ENCODE measurements around the gene KLHL1. TPM values are rescaled to one million over a fixed set of nuclear protein-coding genes. Genes with fewer than 3 reads are reported as not detected.

The KLHL1 gene
- total RNA-seq, 1 experiment from 2014 or later = not detected

DNA sequence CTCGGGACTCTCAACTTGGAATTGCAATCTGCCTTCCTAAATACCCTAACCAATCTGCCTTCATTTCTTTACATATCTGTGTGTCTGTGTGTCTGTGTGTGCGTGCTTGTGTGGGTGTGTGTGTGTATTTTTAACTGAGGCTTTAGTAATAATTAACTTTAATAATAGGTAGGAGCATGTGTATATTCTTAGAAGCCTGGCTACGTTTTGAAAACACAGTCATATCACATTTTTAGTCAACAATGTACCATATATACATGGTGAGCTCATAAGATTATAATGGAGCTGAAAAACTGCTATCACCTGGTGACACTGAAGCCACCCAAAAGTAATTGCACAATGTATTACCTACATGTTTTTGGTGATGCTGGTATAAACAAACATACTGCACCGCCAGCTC, 66.1 kb downstream of the KLHL1 start:
- no peaks in the 10 kb centered on the region for H3K4me1 ChIP-seq (ENCODE audit: control insufficient read depth, insufficient read depth, low read length)
- H3K27me3 ChIP-seq (ENCODE audit: control insufficient read depth, insufficient read depth, low read length) = no peaks in the 10 kb centered on the region
- ChIA-PET POLR2A (no interaction called here), CTCF (no interaction called here)
- H3K27ac ChIP-seq (ENCODE audit: low read length) = no peak overlapping the region
- in situ Hi-C loops (cut with HindIII; ENCODE audit: low pct_unique_long_range_greater_than_20kb, low sequenced_read_pairs) = no loop called here
- DNase-seq (ENCODE audit: low read depth, low spot score) (no peak), ATAC-seq (no peak)
- no peaks in the 10 kb centered on the region for H3K36me3 ChIP-seq (ENCODE audit: control insufficient read depth, insufficient read depth, low read length)
- H3K4me3 ChIP-seq (ENCODE audit: low read depth in 2 of 2, low read length in 2 of 2) = no peak overlapping the region
- intact Hi-C loops (cut with micrococcal nuclease; ENCODE audit: unreplicated experiment) = no loop called here
- TF ChIP-seq, protein P1, sequence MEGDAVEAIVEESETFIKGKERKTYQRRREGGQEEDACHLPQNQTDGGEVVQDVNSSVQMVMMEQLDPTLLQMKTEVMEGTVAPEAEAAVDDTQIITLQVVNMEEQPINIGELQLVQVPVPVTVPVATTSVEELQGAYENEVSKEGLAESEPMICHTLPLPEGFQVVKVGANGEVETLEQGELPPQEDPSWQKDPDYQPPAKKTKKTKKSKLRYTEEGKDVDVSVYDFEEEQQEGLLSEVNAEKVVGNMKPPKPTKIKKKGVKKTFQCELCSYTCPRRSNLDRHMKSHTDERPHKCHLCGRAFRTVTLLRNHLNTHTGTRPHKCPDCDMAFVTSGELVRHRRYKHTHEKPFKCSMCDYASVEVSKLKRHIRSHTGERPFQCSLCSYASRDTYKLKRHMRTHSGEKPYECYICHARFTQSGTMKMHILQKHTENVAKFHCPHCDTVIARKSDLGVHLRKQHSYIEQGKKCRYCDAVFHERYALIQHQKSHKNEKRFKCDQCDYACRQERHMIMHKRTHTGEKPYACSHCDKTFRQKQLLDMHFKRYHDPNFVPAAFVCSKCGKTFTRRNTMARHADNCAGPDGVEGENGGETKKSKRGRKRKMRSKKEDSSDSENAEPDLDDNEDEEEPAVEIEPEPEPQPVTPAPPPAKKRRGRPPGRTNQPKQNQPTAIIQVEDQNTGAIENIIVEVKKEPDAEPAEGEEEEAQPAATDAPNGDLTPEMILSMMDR (IDR thresholded peaks at IDR 0.05) = no peak
- TF ChIP-seq SIN3A (IDR thresholded peaks at IDR 0.05; ENCODE audit: borderline replicate concordance, insufficient read depth, low read depth, low read length) (no peak), TCF7L2 (IDR thresholded peaks at IDR 0.05; ENCODE audit: low read depth, low read length) (no peak), POLR2AphosphoS5 (IDR thresholded peaks at IDR 0.05; ENCODE audit: low read depth, low read length) (no peak)
- TF ChIP-seq, protein P2, sequence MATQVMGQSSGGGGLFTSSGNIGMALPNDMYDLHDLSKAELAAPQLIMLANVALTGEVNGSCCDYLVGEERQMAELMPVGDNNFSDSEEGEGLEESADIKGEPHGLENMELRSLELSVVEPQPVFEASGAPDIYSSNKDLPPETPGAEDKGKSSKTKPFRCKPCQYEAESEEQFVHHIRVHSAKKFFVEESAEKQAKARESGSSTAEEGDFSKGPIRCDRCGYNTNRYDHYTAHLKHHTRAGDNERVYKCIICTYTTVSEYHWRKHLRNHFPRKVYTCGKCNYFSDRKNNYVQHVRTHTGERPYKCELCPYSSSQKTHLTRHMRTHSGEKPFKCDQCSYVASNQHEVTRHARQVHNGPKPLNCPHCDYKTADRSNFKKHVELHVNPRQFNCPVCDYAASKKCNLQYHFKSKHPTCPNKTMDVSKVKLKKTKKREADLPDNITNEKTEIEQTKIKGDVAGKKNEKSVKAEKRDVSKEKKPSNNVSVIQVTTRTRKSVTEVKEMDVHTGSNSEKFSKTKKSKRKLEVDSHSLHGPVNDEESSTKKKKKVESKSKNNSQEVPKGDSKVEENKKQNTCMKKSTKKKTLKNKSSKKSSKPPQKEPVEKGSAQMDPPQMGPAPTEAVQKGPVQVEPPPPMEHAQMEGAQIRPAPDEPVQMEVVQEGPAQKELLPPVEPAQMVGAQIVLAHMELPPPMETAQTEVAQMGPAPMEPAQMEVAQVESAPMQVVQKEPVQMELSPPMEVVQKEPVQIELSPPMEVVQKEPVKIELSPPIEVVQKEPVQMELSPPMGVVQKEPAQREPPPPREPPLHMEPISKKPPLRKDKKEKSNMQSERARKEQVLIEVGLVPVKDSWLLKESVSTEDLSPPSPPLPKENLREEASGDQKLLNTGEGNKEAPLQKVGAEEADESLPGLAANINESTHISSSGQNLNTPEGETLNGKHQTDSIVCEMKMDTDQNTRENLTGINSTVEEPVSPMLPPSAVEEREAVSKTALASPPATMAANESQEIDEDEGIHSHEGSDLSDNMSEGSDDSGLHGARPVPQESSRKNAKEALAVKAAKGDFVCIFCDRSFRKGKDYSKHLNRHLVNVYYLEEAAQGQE (IDR thresholded peaks at IDR 0.05; ENCODE audit: insufficient read depth in 1 of 2, low read depth in 2 of 2, low read length in 1 of 2) = no peak
- BruUV-seq (replicated peaks) = no TSS peak
- no peaks in the 10 kb centered on the region for H3K9me3 ChIP-seq (ENCODE audit: control insufficient read depth, insufficient read depth, low read depth, low read length)

DNA sequence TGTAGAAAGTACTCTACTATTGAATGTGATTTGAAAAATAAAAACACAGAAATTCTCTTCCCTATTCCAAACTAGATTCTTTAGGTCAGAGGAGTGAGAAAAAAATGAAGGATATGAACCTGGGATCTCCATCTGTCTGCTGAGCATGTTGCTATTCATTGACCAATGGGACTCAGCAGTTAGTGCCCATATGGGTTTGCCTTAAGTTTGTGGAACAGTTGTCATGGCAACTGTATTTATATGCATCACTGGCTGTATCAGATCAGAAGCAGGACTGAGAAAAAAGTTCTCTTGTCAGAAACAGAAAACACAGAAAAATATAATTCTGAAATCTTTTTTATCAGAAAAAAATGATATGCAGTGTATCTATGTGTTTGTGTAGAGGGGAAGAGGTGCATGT, 74.0 kb downstream of the KLHL1 start:
- BruUV-seq (replicated peaks) = no TSS peak
- Histone ChIP-seq H3K9me3 (ENCODE audit: control insufficient read depth, insufficient read depth, low read depth, low read length) (no peaks in the 10 kb centered on the region), H3K27ac (ENCODE audit: low read length) (no peak overlapping the region), H3K36me3 (ENCODE audit: control insufficient read depth, insufficient read depth, low read length) (no peaks in the 10 kb centered on the region), H3K27me3 (ENCODE audit: control insufficient read depth, insufficient read depth, low read length) (no peaks in the 10 kb centered on the region), H3K4me1 (ENCODE audit: control insufficient read depth, insufficient read depth, low read length) (no peaks in the 10 kb centered on the region), H3K4me3 (ENCODE audit: low read depth in 2 of 2, low read length in 2 of 2) (no peak overlapping the region)
- in situ Hi-C loops (cut with HindIII; ENCODE audit: low pct_unique_long_range_greater_than_20kb, low sequenced_read_pairs) = no loop called here
- TF ChIP-seq, protein P1 (IDR thresholded peaks at IDR 0.05) = no peak
- TF ChIP-seq, protein P2 (IDR thresholded peaks at IDR 0.05; ENCODE audit: insufficient read depth in 1 of 2, low read depth in 2 of 2, low read length in 1 of 2) = no peak
- no peak for TF ChIP-seq POLR2AphosphoS5 (IDR thresholded peaks at IDR 0.05; ENCODE audit: low read depth, low read length)
- TF ChIP-seq TCF7L2 (IDR thresholded peaks at IDR 0.05; ENCODE audit: low read depth, low read length) = no peak
- no peak for TF ChIP-seq SIN3A (IDR thresholded peaks at IDR 0.05; ENCODE audit: borderline replicate concordance, insufficient read depth, low read depth, low read length)
- ChIA-PET POLR2A (no interaction called here), CTCF (no interaction called here)
- DNase-seq (ENCODE audit: low read depth, low spot score) = no peak
- intact Hi-C loops (cut with micrococcal nuclease; ENCODE audit: unreplicated experiment) = no loop called here
- ATAC-seq = no peak

Measured in Panc1 (cell line).